ENCODE results near the gene FAM168A. TPM values are rescaled to one million over a fixed set of nuclear protein-coding genes. Genes with fewer than 3 reads are reported as not detected.

The FAM168A gene
- total and polyA plus RNA-seq, 2 of the 8 experiments (the other 6 are each of a cell fraction or from before 2014, with no cell fraction given) = 17.1 to 21.6 TPM

DNA sequence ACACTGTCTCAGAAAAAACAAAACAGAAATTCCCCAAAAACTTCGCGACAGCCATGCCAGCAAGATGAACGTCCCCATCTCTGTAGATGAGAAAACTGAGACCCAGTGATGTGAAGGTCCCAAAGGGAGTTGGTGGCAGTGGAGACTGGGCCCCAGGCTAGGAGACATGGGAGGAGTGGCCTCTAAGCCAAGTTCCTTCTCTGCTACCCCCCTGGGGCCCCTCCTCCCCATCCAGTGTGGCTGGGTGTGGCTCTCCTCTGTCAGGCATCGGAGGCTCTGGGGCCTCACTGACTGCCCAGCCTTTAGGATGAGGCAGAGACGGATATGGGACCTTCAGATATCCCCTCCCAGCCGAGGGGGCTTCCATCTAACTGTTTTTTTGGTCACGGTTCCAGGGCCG, 211.9 kb downstream of the FAM168A start:
- Histone ChIP-seq H3K23ac (ENCODE audit: insufficient read length) (no peak overlapping the region), H3K9ac (replicated peaks in 1 of 4; ENCODE audit: extremely low read depth in 1 of 4, low read depth in 3 of 4, low read length in 3 of 4) (no peak overlapping the region), H4K20me1 (replicated peaks in 1 of 2; ENCODE audit: control insufficient read depth in 1 of 2, insufficient read depth in 2 of 2, low read length in 2 of 2) (peaks cover 6 to 10% of the 10 kb centered on the region in 2 experiments), H4K91ac (replicated peaks; ENCODE audit: insufficient read length, low read length) (no peak overlapping the region), H2AK5ac (ENCODE audit: low read depth, low read length) (no peak overlapping the region), H2BK12ac (ENCODE audit: low read depth, low read length) (no peak overlapping the region), H4K5ac (ENCODE audit: insufficient read length, low read depth, low read length) (no peak overlapping the region), H3K4me1 (replicated peaks in 1 of 4; ENCODE audit: control insufficient read depth in 3 of 4, insufficient read depth in 4 of 4, low read length in 3 of 4) (peaks cover 0 to 11% (median 0%) of the 10 kb centered on the region in 4 experiments; a peak in 1 of 7 replicates), H3K4me3 (ENCODE audit: extremely low read depth in 1 of 4, insufficient read depth in 2 of 4, low read depth in 3 of 4, low read length in 4 of 4) (no peak overlapping the region), H3K23me2 (ENCODE audit: low read depth, low read length) (no peaks in the 10 kb centered on the region), H2AFZ (ENCODE audit: low read length) (no peak overlapping the region), H2BK120ac (replicated peaks; ENCODE audit: low read depth, low read length) (no peak overlapping the region), H3K9me3 (ENCODE audit: insufficient read depth in 2 of 2, low read depth in 1 of 2, low read length in 1 of 2) (no peaks in the 10 kb centered on the region), H3K18ac (ENCODE audit: extremely low read depth, low read length) (no peak overlapping the region; the same call in 1 of the 2 replicates), H3K4me2 (ENCODE audit: insufficient read depth in 1 of 2, low read depth in 2 of 2, low read length in 2 of 2) (no peak overlapping the region), H2BK15ac (ENCODE audit: low read length) (no peak overlapping the region), H2BK5ac (ENCODE audit: low read depth, low read length) (0 out of 2 replicates have a peak overlapping the region, but pooled peaks have one; percentile 1), H3K79me1 (ENCODE audit: low read depth, low read length) (0 out of 2 replicates have a peak, but pooled peaks cover 3% of the 10 kb centered on the region), H3K36me3 (ENCODE audit: control insufficient read depth in 2 of 4, insufficient read depth in 4 of 4, low read length in 3 of 4) (no peaks in the 10 kb centered on the region), H2BK20ac (ENCODE audit: low read length) (no peak overlapping the region), H3K27me3 (replicated peaks in 1 of 4; ENCODE audit: control insufficient read depth in 3 of 4, extremely low read depth in 1 of 4, insufficient read depth in 3 of 4, low read length in 3 of 4) (no peaks in the 10 kb centered on the region), H3K56ac (replicated peaks; ENCODE audit: insufficient read length, low read depth, low read length) (no peak overlapping the region), H3K4ac (replicated peaks; ENCODE audit: insufficient read length, low read depth, low read length) (no peak overlapping the region), H4K8ac (ENCODE audit: extremely low read depth, insufficient read depth, low read length) (no peak overlapping the region; the same call in 1 of the 2 replicates), H3K27ac (ENCODE audit: low read depth, low read length) (no peak overlapping the region), H3K79me2 (ENCODE audit: control insufficient read depth in 1 of 2, insufficient read depth in 2 of 2, low read length in 2 of 2) (peaks cover 0 to 3% of the 10 kb centered on the region in 2 experiments; a peak in 1 of 4 replicates), H3K14ac (ENCODE audit: insufficient read length) (no peak overlapping the region)
- DNase-seq (ENCODE audit: low read depth in 1 of 2, low spot score in 2 of 2) = no peak
- ChIA-PET POLR2A (ENCODE audit: partially characterized antibody) (no interaction called here), CTCF (ENCODE audit: partially characterized antibody) (interaction anchor here (1.0 to 59.1 kb wide), 6 partner anchors 13 to 276 kb away, joined by 3 to 1456 read pairs (median 6); no protein-coding TSS in a partner anchor)
- no peak for TF ChIP-seq SAP30 (IDR thresholded peaks at IDR 0.05; ENCODE audit: insufficient read depth, insufficient replicate concordance, low read length)
- TF ChIP-seq FOSL1 (IDR thresholded peaks at IDR 0.05; ENCODE audit: insufficient read depth, low read depth, low read length) = no peak
- TF ChIP-seq POU5F1 (IDR thresholded peaks at IDR 0.05; ENCODE audit: low read depth, low read length) = no peak
- TF ChIP-seq ATF3 (IDR thresholded peaks at IDR 0.05; ENCODE audit: insufficient read depth, low read depth, low read length) = no peak
- FAIRE-seq = no peak
- 87% methylated on average over 8 of the region's 8 CpGs; no CpG with 5 or more reads in 1 of the 2 experiments for whole genome bisulfite sequencing, 2 experiments (ENCODE audit: extremely low coverage in 1 of 2, insufficient coverage in 1 of 2, insufficient read length in 1 of 2, insufficient replicate concordance in 2 of 2, low coverage in 1 of 2, low lambda C conversion rate in 2 of 2, missing lambda C conversion rate in 1 of 2)

Measured in H1 (cell line).